ENCODE results near the gene RNF144B.

- TF ChIP-seq CTCF (IDR thresholded peaks at IDR 0.05; ENCODE audit: control extremely low read depth in 1 of 3, insufficient read depth in 1 of 3, low read depth in 1 of 3, low read length in 3 of 3) (no peak), RAD21 (IDR thresholded peaks at IDR 0.05 in 1 of 2, conservative IDR thresholded peaks at IDR 0.05 in 1 of 2; ENCODE audit: low read depth in 2 of 2, low read length in 2 of 2) (no peak), SP1 (IDR thresholded peaks at IDR 0.05; ENCODE audit: low read depth, low read length) (no peak), GABPA (IDR thresholded peaks at IDR 0.05; ENCODE audit: borderline replicate concordance, insufficient read depth, low read length) (no peak), POLR2AphosphoS5 (IDR thresholded peaks at IDR 0.05; ENCODE audit: low read depth, low read length) (no peak), TAF7 (optimal IDR thresholded peaks at IDR 0.05; ENCODE audit: borderline replicate concordance, low read depth, low read length) (no peak), POLR2A (IDR thresholded peaks at IDR 0.05; ENCODE audit: control extremely low read depth in 1 of 2, low read depth in 2 of 2, low read length in 2 of 2) (no peak), TAF1 (IDR thresholded peaks at IDR 0.05; ENCODE audit: low read depth, low read length) (no peak), SRF (IDR thresholded peaks at IDR 0.05; ENCODE audit: low read depth, low read length) (no peak), BCL11A (IDR thresholded peaks at IDR 0.05; ENCODE audit: low read depth in 2 of 2, low read length in 2 of 2) (no peak), EZH2 (IDR thresholded peaks at IDR 0.05; ENCODE audit: low read depth, low read length, severe bottlenecking) (no peak), KDM1A (IDR thresholded peaks at IDR 0.05; ENCODE audit: borderline replicate concordance, low read length) (no peak), RFX5 (IDR thresholded peaks at IDR 0.05; ENCODE audit: borderline replicate concordance, low read depth, low read length) (no peak)
Observed at GRCh38 chr6:18488004-18488403, 100.9 kb downstream of the RNF144B start.

All from H1 (cell line).